ENCODE data around the gene DRD4.

DNA sequence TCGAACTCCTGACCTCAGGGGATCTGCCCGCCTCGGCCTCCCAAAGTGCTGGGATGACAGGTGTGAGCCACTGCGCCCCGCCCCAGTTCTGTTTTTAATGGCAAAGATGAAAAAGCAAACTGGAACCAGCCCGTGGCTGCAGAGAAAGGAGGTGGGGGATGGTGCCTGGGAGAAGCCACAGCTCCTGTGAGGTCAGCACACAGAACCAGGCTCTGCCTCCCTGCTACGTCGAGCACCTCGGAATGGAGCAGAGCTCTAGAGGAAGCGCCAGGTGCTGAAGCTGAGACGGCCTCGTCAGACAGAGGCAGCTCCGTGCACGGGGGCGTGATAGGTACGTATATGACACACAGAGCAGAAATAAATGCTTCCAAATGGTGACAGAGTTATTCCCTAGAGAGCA lies 8.5 kb downstream of the DRD4 start:
- TF ChIP-seq, protein P1, sequence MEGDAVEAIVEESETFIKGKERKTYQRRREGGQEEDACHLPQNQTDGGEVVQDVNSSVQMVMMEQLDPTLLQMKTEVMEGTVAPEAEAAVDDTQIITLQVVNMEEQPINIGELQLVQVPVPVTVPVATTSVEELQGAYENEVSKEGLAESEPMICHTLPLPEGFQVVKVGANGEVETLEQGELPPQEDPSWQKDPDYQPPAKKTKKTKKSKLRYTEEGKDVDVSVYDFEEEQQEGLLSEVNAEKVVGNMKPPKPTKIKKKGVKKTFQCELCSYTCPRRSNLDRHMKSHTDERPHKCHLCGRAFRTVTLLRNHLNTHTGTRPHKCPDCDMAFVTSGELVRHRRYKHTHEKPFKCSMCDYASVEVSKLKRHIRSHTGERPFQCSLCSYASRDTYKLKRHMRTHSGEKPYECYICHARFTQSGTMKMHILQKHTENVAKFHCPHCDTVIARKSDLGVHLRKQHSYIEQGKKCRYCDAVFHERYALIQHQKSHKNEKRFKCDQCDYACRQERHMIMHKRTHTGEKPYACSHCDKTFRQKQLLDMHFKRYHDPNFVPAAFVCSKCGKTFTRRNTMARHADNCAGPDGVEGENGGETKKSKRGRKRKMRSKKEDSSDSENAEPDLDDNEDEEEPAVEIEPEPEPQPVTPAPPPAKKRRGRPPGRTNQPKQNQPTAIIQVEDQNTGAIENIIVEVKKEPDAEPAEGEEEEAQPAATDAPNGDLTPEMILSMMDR (IDR thresholded peaks at IDR 0.05; ENCODE audit: control extremely low read depth in 1 of 3, insufficient read depth in 1 of 3, low read depth in 1 of 3, low read length in 3 of 3): no peak
- TF ChIP-seq POLR2A (IDR thresholded peaks at IDR 0.05; ENCODE audit: control extremely low read depth in 1 of 2, low read depth in 2 of 2, low read length in 2 of 2) (no peak), EP300 (IDR thresholded peaks at IDR 0.05; ENCODE audit: borderline replicate concordance in 1 of 2, low read depth in 2 of 2, low read length in 2 of 2) (no peak), POLR2AphosphoS5 (IDR thresholded peaks at IDR 0.05; ENCODE audit: low read depth, low read length) (no peak), TEAD4 (IDR thresholded peaks at IDR 0.05; ENCODE audit: low read depth, low read length) (no peak), RAD21 (IDR thresholded peaks at IDR 0.05 in 1 of 2, conservative IDR thresholded peaks at IDR 0.05 in 1 of 2; ENCODE audit: low read depth in 2 of 2, low read length in 2 of 2) (no peak), YY1 (IDR thresholded peaks at IDR 0.05; ENCODE audit: low read depth, low read length) (no peak), EGR1 (IDR thresholded peaks at IDR 0.05; ENCODE audit: borderline replicate concordance, low read depth, low read length) (no peak)
- TF ChIP-seq, protein P2, sequence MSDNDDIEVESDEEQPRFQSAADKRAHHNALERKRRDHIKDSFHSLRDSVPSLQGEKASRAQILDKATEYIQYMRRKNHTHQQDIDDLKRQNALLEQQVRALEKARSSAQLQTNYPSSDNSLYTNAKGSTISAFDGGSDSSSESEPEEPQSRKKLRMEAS (IDR thresholded peaks at IDR 0.05): no peak
- TF ChIP-seq, protein P3, sequence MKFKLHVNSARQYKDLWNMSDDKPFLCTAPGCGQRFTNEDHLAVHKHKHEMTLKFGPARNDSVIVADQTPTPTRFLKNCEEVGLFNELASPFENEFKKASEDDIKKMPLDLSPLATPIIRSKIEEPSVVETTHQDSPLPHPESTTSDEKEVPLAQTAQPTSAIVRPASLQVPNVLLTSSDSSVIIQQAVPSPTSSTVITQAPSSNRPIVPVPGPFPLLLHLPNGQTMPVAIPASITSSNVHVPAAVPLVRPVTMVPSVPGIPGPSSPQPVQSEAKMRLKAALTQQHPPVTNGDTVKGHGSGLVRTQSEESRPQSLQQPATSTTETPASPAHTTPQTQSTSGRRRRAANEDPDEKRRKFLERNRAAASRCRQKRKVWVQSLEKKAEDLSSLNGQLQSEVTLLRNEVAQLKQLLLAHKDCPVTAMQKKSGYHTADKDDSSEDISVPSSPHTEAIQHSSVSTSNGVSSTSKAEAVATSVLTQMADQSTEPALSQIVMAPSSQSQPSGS (IDR thresholded peaks at IDR 0.05; ENCODE audit: low read length): no peak

Measured in H1 (cell line).